Raji (cell line): ENCODE measurements around the gene CCDC158.

Experiments used
- POLR2A ChIP-seq: IDR thresholded peaks from 2 replicates; pipeline ENCODE4 v1.6.1; 2011; ENCODE audit warnings: low read depth, low read length, control low read depth; ENCODE audit not compliant: insufficient read depth

CCDC158 gene

DNA sequence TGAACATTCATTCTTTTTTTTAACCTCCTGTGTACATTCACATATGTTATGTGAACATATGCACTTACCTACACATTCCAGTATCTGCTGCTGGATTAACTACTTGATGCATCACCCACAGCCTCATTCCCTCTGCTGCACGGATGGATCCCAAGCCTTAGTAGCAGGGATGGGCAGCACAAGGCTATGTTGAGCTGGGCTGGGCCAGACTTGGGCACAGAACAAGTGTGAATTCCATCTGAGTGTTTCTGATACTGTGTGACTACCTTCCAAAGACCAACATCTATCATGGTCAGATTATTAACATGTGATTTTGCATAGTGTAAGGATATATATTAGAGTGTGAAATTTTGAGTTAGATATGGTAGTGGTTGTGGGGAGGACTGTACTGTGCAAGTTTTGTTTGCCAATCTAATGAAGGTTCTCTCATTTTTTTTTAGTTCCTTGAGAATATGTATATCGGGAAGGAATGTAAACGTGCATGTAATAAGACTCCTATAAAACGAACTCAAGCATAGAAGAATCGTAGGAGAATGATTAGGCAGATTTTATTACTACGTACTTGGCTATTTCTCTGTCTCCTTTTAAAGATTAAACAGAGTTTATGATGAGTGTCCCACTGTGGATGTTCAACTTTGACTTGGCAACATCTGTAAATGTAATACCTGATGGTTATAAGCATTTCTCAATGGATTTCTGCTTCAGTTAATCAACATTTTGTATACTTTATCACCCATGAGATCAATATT lies 137.8 kb downstream of the CCDC158 start:
- TF ChIP-seq POLR2A, result no peak

DNA sequence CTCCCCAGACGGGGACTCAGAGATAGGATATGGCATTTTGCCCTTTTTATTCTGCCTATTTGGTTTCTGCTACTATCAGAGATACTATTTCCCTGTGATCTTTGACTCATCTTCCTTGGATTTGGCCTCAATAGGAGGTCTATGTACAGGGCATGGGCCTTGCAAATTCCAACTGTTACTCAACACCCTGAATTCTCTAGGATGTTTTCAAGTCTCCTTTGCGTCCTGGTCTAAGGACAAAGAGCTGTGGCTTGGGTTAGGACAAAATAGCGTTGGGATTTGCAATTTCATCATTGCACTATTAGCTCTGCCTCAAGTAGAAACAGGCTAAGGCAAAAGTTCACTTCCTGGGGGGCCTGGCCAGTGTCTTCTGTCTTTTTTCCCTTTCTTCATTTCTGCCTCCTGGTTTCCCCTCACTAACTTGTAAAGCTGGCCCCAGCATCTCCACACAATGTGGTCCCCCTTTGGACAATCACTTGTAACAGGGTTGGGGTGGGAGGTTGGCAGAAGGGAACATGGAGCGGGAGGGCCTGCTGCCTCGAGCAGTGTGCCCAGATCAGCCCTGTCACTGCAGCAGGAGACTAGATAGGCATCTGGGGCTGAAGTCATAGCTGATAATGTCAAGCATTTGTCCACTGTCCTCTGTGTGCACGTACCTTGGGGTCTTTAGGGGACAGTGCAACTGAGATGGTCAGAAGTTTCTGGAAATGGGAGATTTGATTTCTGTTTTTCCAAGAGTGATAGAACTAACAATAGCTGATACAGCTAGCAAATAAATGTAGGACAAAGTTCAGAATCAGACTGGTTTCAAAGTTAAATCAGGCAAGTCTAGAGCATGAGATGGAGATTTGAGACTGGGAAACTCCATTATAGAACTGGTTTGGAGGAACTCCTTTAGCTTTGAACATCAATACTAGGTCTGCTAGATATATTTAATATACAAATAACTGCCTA lies 140.2 kb downstream of the CCDC158 start:
- TF ChIP-seq POLR2A, result no peak

- TF ChIP-seq POLR2A, result no peak
Measured at GRCh38 chr4:76279462-76279861, 141.5 kb downstream of the CCDC158 start.

GRCh38 chr4:76278583-76278982 lies 142.4 kb downstream of the CCDC158 start:
- TF ChIP-seq POLR2A, result no peak

DNA sequence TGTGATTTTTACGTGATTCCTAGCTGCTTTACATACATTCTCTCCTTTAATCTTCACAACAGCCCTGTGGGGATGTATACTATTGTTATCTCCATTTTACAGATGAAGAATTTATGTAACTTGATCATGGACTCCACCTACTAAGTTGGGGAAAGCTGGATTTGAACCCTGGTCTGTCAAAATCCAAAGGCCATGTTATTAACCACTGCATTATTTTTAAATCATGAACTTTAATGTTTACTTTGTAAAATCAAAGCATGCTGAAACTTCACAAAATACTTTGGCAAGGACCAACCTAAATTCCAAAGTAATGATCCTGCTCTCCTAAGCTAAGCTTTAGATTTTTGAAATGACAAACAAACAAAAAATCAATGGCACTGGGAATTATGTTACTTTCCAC lies 143.3 kb downstream of the CCDC158 start:
- no peak for TF ChIP-seq POLR2A

DNA sequence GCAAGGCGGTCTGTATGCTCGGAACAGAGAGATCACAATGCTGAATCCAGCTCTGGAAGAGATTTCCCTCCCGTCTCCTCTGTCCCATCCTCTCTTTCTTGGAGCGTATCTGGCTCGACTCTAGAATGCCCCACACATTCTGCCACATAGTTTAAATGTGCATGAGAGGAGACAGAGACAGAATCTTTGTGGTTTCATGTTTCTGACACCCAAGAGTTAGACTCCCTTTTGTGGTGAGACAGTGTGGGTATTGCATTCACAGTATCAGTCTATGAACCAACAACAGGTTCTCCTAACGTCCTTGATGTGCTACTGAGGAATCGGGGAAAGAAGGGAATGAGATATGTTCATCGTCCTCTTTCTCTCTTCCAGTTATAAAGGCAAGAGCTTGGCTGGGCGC lies 144.1 kb downstream of the CCDC158 start:
- no peak for TF ChIP-seq POLR2A

DNA sequence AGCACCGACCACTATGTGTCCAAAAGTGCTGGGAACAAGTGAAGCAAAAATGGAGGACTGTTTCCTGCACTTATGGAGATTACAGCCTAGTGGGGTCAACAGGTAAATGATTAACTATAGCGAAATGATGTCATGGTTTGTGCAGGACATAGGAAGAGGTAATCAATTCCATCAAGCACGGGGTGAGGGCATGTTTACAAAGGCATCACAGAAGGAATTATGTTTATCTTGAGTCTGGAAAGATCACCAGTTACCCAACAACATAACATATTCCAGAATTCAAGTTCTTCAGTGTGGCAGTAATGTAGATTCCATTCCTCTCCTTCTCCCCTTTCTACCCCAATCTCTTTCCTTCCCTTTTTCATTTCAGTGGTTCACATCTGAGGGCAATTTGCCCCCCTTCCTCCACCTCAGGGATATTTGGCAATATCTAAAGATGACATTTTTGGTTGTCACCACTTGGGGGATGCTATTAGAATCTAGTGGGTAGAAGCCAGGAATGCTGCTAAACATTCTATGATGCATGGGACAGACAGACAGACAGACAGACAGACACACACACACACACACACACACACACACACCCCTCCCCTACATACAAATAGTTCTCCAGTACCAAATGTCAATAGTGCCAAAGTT lies 145.3 kb downstream of the CCDC158 start:
- no peak for TF ChIP-seq POLR2A

- no peak for TF ChIP-seq POLR2A
Measured at GRCh38 chr4:76272999-76273398, 147.9 kb downstream of the CCDC158 start.

- TF ChIP-seq POLR2A, result no peak
Measured at GRCh38 chr4:76272582-76272981, 148.4 kb downstream of the CCDC158 start.

- no peak for TF ChIP-seq POLR2A
Measured at GRCh38 chr4:76272073-76272472, 148.9 kb downstream of the CCDC158 start.

- no peak for TF ChIP-seq POLR2A
Measured at GRCh38 chr4:76271248-76271647, 149.7 kb downstream of the CCDC158 start.

- TF ChIP-seq POLR2A, result no peak
Measured at GRCh38 chr4:76270244-76271175, 150.4 kb downstream of the CCDC158 start.

- TF ChIP-seq POLR2A, result no peak
Measured at GRCh38 chr4:76267811-76268210, 153.1 kb downstream of the CCDC158 start.

DNA sequence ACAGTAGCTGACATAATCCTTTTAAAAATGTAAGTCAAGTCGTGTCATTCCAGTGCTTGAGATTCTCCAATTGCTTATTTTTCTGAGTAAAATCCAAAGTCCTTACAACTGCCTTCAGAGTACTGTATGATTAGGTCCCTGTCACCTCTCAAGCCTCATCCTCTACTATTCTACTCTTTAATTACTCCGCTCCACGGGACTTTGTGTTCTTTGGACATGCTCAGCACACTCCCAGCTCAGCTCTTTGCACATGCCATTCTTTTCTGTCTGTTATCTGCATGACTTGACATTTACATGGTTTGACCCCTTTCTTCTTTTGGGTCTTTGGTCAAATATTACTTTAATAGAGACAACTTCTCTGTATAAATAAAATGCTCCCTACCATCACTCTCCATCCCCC lies 154.3 kb downstream of the CCDC158 start:
- no peak for TF ChIP-seq POLR2A
